ENCODE data around the gene DMRTB1.

DMRTB1 gene

DNA sequence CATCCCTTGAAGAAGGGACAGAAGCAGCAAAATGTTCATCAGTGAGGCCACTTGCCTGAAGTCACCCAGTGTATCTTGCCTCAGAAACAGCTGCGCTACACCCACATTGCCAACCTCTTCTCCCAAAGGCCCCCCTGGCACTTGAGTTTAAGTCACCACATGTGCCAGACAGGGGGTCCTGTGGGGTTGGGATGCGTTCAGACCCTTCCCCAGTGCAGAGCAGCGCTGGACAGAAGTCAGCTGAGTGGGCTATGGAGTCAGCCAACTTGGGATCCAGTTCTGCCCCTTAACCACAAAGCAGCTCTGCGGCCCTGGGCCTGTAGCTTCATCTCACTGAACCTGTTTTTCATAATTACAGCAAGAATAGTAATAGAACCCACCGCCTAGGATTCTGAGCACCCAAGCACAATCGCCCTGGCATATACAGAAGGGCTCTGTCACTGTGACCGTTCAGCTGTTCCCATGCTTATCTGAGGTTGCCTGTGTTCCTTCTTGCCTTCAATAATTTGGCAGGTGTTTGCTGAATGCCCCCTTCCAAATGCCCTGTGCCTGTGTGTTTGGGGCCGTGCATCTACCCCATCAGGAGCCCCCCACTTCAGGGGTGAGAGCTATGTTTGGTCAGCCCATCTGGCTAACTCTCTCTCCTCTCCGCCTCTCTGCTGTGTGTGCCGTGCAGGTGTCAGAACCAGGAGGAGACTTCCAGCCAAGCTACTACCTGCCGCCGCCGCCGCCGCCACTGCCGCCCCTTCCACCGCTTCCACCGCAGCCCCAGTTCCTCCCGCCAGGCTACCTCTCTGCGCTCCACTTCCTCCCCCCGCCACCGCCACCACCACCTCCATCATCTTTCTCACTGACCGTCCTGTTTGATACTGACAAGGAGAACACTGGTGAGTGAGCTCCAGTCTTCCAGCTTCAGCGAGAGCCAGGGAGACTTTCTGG, 5.0 kb downstream of the DMRTB1 start:
- DNase-seq (ENCODE audit: low read depth), result no peak

DNA sequence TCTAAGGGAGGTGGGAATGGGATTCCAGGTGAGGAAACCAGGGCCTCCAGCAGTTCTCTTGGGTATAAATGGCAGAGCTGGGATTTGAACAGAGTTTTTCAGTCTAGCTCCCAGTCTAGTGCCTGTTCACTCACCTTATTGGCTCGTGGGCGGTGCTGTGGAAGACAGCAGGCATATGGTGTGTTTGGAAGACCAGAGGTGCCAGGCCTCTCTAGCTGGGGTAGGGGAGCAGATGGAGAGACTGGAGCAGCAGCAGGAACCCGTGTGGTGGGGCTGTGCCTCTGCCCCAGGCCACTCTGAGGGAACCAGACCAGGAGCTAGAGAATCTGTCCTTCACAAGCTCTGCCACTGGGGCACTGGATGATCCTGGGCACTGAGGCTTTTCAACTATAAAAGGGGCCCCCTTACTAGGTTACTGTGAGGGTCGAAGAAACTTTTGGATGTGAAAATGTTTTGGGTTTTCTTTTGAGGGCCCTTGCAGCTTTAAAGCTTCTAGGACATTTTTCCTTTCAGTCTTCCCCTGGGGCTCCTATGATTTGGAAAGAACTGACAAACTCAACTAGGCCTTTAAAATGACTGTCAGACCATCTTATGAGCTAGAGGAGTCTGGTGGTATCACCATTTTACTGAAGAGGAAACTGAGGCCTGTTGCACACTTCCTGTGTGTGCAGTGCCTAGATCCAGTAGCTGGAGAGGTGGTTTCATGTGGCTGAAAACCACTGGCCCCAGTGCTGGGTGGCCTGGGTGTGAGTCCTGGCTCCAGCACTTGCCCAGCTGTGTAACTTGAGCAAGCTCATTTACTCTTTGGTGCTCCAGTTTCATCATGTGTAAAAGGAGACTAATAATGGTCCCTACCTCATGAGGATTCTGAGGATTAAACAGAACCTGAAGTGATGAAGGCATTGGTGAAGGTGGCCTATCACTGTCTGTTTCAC, 6.1 kb downstream of the DMRTB1 start:
- no peak for DNase-seq (ENCODE audit: low read depth)

DNA sequence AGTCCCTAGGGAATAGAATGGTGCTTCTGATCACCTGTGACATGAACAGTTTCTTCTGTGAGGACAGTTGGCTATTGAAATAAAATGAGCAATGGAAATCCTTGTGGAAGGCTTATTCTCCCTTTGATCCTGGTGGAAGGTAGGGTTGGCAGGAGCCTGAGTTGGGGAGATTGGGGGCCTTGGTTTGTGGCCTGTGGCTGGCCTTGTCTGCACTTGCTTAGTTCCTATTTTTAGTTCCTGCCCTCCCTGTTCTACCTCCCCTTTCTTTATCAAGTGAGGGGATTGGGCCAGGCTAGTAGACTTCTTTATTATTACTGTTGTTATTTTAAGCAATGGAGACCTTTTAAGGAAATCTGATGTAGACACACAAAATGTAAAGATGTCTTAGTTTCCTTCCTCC, 8.2 kb downstream of the DMRTB1 start:
- no peak for DNase-seq (ENCODE audit: low read depth)

DNA sequence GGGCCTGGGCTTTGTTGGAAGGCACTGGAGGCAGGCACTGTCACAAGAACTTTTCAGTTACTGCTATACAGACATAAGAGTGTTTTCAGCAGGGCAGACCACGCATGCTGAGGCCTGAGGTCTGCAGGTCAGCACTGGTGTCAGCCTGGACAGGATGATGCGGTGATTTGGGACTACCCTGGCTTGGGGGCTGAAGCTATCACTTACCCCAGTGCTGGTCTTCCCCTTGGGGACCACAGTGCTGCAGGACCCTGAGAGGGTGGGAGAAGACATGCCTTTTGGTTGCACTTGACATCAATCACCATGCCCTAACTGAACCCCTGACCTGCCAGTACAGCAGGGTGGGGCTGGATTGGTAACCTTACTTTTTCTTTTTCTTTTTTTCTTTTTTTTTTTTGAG, 9.2 kb downstream of the DMRTB1 start:
- no peak for DNase-seq (ENCODE audit: low read depth)

DNA sequence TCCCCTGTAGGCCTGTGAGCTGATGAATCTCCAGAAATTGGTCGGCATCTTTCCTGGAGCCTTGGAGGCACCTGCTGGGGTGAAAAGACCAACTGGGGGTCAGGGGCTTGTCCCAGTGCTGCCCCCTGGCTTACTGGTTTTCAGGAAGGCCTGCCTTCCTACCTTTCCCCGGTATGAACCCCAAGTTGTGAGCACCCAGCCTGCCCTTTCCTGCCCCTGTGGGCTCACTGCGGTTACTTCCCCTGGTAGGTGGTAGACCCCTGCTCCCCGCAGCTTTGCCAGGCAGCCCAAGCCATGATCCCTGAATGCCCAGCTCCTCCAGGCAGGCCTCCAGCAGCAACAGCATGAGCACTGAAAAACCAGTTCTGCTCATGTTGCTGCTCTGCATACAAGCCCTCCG, 10.2 kb downstream of the DMRTB1 start:
- no peak for DNase-seq (ENCODE audit: low read depth)

DNA sequence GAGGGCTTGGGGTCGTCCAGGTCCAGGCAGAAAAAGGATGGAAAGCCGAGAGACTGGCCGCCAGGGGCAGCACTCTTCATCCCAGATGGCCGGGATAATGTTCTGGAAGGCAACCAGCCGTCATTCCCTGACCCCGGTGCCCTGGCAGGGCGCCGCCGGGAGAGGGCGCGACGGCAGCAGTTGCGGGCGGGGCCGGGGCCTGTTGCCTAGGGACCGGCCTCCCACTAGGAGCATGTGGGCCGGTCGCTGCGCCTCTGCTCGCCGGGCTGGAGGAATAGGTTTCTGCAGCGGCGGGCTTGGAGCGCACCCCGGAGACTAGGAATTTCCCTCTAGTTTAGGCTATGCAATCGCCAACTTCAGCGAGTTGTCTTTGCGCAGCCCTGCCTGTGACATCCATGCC, 11.0 kb downstream of the DMRTB1 start:
- DNase-seq (ENCODE audit: low read depth), result no peak

DNA sequence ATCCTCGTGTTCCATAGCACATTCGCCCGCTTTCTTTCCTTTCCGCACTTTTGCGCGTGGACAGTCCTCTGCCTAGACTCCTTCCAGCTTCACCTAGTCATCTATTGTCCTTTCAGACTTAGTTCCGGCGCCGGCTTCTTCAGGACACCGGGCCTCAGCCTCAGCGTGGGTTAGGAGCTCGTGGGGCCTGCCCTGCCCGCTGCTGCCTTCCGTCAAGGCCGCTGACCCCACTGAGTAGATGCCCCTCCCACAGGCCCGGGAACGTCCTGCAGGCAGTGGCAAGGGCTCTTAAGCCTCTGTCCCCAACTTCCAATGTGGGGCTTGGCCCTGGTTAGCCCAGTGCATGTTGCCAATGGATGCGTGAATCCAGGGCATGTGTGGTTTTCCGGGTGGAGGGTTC, 11.4 kb downstream of the DMRTB1 start:
- DNase-seq (ENCODE audit: low read depth), result no peak

DNA sequence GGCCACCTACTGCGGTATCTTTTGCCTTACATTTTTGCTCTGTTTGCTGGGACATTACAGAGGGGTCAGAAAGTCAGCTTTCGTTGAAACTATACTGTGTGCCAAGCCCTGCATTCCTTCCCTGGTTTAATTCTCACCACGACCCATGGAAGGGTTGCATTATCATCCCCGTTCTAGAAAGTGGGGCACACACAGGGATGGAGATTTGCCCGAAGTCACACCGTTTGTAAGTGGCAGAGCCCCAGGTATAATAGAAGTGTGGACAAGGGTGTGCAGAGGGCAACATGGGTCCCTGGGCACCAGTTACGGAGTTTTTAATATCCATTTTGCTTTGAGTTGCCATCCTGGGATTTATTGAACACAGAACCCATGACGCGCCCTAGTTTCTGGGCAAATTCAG, 11.8 kb downstream of the DMRTB1 start:
- DNase-seq (ENCODE audit: low read depth), result no peak

DNA sequence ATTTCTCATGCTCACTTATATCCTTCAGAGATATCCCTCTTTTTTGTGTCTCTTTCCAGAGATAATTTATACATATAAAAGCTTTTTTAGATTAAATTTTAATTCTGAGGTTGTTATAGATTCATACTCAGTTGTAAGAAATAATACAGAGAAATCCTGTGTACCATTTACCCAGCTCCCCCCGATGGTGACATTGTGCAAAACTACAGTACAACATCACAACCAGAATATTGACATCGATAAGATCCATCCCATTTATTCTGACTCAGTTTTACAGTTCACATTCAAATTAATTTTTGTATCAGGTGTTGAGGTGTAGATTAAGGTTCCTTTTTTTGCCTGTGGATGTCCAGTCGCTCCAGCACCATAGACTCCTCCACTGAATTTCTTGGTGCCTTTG, 14.3 kb downstream of the DMRTB1 start:
- no peak for DNase-seq (ENCODE audit: low read depth)

DNA sequence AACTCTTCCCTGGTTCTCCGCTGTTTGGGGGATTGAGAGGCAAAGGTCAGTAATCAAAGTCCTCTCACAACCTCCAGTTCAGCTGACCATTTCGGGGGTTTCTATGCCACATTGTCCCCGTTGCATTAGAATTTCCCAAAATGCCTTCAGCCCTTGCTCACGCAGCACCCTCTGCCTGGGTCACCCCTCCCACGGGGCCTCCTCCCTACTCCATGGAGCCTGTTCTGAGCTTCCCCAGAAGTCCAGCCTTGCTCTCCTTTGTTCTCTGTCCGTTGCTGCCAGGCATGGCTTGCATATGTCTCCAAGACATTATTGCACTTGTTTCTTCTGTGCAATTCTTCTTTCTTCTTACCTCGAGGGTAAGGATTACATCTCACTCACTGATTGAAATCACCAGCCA, 16.5 kb downstream of the DMRTB1 start:
- no peak for DNase-seq (ENCODE audit: low read depth)

DNA sequence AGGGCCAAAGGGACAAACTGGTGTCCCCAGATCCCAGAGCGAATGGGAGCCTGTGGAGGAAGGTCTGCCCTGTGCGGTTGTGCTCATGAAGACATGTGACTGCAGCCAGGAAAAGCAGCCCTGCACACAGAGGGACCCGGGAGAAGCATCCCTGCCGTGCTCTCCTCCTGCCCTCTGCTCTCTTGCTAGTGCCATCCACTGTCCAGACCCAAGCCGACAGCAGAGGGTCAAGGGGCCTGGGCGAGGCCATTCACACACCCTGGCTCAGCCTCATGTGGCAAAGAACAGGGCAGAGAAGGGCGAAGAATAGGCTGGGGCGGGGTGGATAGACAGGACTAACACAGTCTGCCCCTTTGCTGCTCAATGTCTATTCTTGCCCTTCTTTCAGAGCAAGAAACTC, 17.4 kb downstream of the DMRTB1 start:
- DNase-seq (ENCODE audit: low read depth), result no peak

DNA sequence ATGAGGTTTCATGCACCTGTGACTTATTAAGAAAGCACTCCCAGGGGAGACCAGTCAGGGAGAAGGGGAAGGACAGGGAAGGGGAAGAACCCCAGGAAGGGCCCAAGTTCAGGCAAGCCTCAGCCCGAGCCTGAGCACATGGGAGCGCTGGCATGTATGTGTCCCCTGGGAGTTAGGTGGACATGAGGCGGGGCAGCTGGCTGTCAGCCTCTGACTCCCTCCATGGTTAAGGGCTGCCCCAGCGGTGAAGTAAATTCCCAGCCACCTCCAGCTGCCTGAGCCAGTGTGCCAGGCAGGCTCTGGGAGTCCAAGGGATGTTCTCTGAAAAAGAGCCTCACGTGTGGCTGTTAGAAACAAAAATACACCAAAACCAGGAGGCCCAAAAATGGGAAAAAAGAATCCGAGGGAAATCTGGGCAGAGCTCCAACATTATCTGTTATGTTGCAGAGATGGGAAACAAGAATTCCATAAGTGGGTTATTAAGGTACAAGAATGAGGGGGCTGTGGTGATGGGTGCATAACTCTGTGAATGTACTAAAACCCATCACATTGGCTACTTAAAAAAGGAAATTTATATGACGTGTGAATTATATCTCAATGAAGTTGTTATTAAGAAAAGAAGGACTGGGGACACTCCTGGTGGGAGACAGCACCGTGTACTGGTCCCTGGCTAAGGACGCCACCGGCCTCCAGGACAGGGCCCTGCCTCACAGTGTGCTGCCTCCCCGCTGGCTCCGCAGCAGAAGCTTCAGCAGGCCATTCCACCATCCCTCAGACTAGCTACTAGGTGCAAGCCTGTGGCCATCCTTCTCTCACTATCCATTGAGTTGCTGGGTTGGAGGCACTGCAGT, 18.7 kb downstream of the DMRTB1 start:
- DNase-seq (ENCODE audit: low read depth), result no peak

DNA sequence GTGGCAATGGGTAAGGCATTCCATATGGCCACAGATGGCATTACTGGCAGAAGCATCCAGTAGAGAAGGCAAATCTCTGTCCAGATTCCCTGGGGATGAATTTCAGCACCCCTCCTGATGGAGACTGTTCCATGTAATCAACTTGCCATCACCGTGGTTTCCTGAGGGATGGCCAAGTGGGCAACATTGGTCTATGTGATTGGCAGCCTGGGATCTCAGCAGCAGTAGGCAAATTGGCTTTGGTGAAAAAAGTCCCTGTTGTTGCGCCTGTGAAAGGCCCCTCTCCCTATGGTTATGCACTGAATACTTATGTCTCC, 19.3 kb downstream of the DMRTB1 start:
- DNase-seq (ENCODE audit: low read depth), result no peak

DNA sequence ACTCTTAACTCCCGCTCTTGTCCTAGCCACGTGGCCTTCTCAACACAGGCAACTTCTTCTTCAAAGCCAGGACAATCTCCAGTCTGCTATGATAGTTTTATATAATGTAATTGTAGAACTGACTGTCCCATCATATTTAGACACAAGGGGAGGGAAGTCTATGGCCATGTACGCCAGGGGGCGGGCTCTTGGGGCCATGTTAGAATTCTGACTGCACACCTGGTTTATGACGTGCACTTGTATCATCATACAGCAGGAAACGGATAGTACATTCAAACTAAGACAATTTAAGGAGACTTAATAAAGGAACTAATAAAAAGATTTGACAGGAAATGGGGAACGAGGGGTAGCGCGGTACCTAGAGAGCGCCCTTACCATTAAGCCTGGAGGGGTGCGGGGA, 21.5 kb downstream of the DMRTB1 start:
- DNase-seq (ENCODE audit: low read depth), result no peak

DNA sequence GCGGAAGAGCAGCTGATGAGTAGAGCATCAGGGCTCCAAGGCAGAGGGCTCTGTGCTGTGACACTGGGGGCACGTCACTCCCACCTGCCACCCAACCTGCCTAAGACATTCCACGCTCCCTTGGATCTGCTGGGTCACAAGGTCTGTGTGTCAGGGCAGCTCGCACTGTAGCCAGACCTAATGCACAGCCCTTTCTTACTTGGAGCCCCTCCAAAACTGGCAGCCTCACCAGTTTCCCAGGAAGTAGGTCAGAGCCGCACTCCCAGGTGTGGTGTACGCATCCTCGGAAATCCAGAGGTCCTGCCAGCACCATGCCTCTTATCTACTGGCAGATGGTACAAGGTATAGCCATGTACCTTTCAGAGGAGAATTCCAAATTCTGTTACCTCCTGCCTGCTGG, 22.3 kb downstream of the DMRTB1 start:
- DNase-seq (ENCODE audit: low read depth), result no peak

DNA sequence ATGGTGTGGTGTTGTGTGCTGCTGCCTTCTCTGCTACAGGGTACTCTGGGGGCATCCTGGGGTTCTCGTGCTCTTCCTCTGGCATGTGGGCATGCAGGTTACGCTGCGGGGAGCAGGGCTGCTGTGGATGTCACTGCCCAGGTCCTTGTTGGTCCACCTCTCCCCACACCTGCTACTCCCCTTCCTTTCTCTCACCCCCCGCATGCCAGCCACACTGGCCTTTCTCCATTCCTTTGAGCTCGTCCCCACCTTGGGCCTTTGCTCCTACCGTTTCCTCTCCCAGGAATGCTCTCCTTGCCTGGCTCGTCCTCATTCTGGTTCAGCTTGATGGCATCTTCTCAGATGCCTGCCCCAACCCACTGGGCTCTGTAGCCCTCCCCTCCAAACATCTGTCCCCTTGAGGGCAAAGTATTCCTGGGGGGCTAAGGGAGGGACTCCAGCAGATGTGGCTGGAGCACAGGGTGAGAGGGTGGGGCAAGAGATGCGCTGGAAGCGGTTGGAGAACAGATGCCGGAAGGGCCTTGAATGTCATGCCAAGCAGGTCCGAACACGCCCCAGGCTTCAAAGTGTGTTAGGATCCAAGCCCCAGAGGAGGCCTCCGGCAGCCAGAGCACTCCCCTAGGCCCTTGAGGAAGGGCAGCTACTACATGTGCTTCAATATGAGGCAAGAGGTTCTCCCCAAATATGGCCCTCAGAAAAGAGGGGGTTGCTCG, 23.4 kb downstream of the DMRTB1 start:
- no peak for DNase-seq (ENCODE audit: low read depth)

DNA sequence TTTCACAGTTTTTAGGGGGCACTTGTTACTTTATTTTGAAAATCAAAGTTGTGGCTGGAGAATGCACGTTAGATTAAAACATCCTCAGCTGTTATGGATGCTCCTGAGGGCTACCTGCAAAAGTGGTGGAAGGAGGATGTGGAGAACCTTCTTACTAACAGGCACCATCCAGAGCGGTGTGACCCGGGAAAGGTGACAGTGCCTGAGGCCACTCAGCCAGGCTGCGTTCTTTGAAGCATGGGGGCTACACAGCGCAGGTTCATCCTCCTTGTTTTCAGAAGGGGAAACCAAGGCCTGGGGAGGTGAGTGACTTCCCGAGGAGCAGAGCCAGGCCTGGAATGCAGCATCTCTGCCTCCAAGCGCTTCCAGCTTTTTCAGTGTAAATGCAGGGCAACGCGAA, 24.0 kb downstream of the DMRTB1 start:
- DNase-seq (ENCODE audit: low read depth), result no peak

DNA sequence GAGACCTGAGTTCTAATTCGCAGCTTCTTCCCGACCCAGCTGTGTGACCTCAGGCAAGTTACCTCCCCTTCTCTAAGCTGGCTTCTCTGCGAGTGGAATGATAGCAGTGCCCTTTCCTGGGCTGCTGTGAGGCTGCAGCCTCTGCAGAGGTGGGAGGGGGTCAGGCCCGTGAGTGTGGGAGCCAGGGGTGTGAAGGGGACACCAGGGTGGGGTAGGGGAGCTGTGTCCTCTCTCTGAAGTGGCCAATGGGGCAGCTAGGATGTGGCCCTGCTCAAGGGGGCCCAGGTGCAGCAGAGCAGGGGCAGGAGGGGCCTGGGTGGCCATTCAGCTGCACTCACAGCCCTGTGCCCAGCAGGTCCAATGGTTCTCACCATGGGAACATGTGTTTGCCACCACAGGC, 24.5 kb downstream of the DMRTB1 start:
- DNase-seq (ENCODE audit: low read depth), result no peak

DNA sequence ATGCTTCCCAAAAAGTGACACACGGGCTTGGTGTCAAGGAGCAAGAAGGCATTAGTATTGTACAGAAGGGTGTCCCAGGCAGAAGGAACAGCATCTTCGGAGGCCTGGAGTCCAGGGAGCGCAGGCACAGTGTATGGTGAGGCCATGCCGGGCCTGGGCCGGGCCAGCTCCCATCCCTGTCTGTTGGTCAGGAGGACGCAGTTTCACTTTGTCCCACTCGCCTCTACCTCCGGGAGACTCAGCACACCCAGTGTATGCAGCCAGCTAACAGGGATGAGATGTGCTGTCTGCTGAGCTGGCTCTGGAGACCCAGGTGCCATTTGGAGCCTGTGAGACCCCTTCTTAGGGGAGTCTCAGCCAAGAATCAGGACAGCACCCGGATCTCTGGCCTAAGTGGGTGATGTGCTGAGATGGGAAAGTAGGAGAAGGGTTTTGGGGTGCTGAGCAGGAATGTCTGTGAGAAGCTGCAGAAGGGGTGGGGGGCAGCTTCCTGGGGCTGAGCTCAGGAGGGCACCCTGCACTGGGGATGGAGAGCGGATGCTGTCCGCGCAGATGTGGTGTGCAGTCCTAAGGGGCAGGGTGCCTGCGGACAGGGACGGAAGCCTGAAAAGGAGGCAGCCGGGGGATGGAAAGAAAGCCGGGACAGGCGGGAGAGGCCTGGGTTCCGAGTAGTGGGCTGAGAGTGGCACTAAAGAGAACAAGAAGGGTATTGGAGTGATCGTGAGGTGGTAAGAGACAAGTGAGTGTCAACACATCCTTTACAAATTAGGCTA, 25.7 kb downstream of the DMRTB1 start:
- no peak for DNase-seq (ENCODE audit: low read depth)

DNA sequence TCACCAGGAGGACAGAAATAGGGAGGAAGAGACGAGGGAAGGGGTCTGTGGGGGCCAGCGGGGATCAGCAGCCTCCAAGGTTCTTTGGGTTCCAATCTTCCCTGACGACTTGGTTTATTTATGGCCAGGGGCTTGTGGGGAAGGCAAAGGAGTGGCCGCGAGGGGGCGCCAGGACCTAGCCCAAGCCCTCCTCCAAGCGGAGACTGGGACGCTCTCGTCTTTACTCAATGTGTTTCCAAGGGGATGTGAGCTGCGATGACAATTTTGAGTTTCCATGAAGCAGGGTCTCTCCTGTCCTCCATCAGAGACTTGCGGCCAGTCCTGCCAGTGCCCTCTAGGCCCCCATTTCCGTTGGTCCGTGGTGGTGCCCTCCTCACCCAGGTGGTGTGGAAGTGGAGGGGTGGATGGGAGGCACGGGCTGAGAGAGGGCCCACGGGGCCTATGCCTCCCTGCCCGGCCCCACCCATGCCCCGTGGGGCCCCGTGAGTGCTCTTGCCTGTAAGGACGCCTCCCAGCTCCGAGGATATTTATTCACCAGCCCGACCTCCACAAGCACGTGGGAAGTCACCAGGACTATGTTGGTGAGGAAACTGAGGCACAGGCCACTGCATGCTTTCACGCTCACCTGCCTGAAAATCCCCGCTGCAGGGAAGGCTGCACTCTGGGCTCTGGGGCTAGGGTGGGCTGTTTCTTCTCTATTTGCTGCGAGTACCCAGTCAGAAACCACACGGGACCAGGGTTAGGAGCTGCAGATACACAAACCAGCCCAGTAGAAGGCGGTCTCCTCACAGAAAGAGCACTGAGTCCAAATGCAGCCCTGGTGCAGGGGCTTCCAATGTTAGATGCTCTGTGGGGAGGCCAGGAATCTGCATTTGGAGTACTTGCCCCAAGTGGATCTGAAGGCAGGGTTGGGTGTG, 26.5 kb downstream of the DMRTB1 start:
- DNase-seq (ENCODE audit: low read depth), result peak; percentile 49
